GM12873 (cell line): ENCODE results near the gene SDK1.

Source experiments
- TF ChIP-seq, protein P1 (sequence below): IDR thresholded peaks from 2 replicates; pipeline ENCODE4 v1.5.1; 2012; ENCODE audit warnings: low read depth, mild to moderate bottlenecking, moderate library complexity, low read length, control low read depth; ENCODE audit not compliant: insufficient read depth; ENCODE audit errors: missing control alignments

SDK1 gene

DNA sequence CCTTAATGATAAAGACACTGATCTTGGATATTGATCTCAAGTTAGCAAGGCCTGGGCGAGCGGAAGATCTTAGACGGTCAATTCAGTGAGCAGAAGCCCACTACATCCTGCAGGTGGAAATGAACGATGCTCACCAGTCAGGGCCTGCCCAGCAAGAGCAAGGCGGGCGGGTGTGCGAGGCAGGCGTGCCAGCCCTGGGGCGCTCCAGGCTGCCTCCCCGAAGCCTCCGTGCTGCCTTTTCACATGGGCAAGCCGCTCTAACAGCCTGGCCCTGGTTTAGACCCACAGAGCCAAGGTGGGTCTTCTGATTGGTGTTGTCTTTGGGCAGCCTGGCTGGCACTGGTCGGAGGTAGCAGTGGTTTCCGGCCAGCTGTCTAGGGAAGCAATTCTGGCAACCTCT, 906.0 kb downstream of the SDK1 start:
- TF ChIP-seq, protein P1, sequence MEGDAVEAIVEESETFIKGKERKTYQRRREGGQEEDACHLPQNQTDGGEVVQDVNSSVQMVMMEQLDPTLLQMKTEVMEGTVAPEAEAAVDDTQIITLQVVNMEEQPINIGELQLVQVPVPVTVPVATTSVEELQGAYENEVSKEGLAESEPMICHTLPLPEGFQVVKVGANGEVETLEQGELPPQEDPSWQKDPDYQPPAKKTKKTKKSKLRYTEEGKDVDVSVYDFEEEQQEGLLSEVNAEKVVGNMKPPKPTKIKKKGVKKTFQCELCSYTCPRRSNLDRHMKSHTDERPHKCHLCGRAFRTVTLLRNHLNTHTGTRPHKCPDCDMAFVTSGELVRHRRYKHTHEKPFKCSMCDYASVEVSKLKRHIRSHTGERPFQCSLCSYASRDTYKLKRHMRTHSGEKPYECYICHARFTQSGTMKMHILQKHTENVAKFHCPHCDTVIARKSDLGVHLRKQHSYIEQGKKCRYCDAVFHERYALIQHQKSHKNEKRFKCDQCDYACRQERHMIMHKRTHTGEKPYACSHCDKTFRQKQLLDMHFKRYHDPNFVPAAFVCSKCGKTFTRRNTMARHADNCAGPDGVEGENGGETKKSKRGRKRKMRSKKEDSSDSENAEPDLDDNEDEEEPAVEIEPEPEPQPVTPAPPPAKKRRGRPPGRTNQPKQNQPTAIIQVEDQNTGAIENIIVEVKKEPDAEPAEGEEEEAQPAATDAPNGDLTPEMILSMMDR: no peak

DNA sequence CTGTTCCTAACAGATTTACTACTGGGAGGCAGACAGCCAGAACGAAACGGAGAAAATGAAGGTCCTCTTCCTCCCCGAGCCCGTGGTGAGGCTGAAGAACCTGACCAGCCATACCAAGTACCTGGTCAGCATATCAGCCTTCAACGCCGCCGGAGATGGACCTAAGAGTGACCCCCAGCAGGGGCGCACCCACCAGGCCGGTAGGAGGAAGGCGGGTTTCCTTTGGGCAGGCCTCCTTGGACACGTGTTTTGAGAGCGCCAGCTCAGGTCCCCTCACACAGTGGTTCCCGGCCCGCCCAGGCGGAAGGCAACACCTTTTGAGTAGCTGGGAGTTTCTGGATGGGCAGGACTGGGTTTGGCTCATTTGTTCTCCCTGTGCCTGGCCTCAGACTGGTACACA, 907.0 kb downstream of the SDK1 start:
- TF ChIP-seq, protein P1: no peak

DNA sequence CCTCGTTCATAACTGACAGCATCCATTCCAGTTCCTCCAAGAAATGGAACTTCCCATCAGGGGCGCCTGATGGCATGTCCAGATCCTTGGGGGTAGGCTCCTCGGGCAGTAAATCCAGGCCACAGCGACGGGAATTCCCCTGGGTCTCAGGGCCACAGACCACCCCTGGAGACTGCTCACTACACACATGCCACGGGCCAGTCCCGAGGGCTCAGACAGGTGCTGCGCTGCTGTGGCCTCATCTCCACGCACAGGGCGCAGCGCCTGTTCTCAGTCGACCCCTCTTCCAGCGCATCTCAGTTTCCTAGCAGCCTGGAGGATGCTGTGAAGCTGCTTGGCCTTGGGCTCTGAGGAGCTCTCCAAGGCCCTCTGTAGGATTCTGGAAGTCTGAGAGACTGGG, 907.5 kb downstream of the SDK1 start:
- TF ChIP-seq, protein P1: no peak

DNA sequence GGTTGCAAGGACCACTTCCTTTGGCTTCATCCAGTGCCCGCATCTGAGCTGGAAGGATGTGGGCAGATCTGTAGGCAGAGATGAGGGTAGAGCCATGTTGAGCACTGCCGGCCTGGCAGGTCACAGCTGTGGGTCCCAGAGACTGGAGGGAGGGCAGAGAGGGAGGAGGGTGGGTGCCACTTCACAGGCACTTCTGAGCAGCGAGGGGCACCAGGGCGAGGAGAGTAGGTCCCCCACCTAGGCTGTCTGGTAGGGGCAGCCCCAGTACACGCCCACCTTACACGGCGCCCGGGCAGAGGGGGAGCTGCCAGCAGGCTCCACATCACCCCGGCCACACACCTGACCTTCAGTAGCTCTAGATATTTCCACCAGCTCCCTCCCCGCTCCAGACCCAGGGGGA, 908.1 kb downstream of the SDK1 start:
- TF ChIP-seq, protein P1: no peak

DNA sequence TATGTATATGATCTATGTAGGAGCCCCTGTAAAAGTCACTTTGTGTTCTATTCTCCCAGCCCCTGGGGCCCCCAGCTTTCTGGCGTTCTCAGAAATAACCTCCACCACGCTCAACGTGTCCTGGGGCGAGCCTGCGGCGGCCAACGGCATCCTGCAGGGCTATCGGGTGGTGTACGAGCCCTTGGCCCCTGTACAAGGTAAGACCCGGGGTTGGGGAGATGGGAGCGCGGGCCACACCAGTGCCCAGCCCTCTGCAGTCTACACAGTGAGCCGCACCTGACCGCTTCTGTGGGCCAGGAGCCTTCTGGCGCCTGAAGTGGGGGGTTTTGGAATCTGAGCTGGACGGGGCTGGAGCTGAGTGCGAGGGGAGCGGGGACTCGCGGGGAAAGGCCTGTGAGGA, 908.9 kb downstream of the SDK1 start:
- TF ChIP-seq, protein P1: no peak

DNA sequence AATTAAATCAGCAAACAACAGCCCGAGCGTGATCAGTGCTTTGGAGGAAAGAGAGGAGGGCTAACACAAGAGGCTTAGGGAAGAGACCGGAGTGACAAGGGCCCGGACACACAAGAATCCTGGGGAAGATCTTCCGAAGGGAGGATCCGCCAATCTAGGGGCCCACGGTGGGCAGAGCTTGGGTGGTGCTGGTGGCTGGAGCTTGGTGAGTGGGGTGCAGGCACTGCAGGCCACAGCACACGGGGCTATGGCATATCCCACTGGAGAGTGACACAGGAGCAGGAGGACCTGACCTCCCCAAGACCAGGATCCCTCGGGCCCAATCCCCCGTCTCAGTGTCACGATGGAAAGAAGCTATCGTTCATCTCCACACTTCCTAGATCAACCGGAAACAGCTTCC, 909.8 kb downstream of the SDK1 start:
- TF ChIP-seq, protein P1: no peak

DNA sequence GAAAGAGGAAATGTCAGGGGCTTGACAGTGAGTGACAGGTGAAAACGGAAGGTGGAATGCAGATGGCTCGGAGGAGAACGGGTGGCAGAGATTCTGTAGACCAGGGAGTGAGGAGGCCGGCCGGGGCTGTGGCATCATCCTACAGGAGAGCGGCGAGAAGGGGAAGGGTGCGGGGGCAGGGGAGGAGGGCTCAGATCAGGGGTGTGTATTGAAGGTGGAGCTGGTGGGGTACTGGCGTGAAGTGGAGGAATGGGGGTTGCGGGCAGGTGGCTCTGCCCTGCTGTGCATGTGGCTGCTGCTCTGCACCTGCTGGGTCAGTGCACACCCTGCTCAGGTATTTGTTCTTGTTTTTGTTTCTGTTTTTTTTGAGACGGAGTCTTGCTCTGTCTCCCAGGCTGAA, 910.2 kb downstream of the SDK1 start:
- TF ChIP-seq, protein P1: no peak
